Stimulated activated CD8-positive, alpha-beta memory T cell treated with anti-CD3 and anti-CD28 coated beads, Interleukin-7, amount 100 ng/mL, for 48 hours (primary cell): Measurements from ENCODE around the gene SPATA21.
A peak's percentile ranks its signal among the peaks of the same experiment; 100 is the strongest.

Experiments used
- DNase-seq, 2 donors: peaks; one replicate each; pipeline ENCODE4 v3.0.0-alpha.2; 2020; ENCODE audit warnings: low read depth in 1 of 2; ENCODE audit errors: extremely low read depth in 1 of 2

SPATA21 gene

GRCh38 chr1:16451841-16452528 is 14.8 kb upstream of the SPATA21 start:
- no peak for DNase-seq

- no peak for DNase-seq
These were observed 13.7 kb upstream of the SPATA21 start for GRCh38 chr1:16450863-16451481.

- DNase-seq, result no peak
These were observed 12.4 kb upstream of the SPATA21 start for GRCh38 chr1:16449666-16450065.

- no peak for DNase-seq
These were observed 11.8 kb upstream of the SPATA21 start for GRCh38 chr1:16449065-16449464.

- DNase-seq, result no peak
These were observed 10.4 kb upstream of the SPATA21 start for GRCh38 chr1:16447641-16448040.

- no peak for DNase-seq
These were observed 8.9 kb upstream of the SPATA21 start for GRCh38 chr1:16446116-16446515.

GRCh38 chr1:16445052-16445451 is 7.8 kb upstream of the SPATA21 start:
- no peak for DNase-seq

GRCh38 chr1:16443975-16444770 is 6.9 kb upstream of the SPATA21 start:
- no peak for DNase-seq

- DNase-seq, result no peak
These were observed 5.7 kb upstream of the SPATA21 start for GRCh38 chr1:16442941-16443340.

GRCh38 chr1:16442265-16442664 is 5.0 kb upstream of the SPATA21 start:
- no peak for DNase-seq

GRCh38 chr1:16441282-16441665 is 4.0 kb upstream of the SPATA21 start:
- no peak for DNase-seq

GRCh38 chr1:16440470-16441281 is 3.5 kb upstream of the SPATA21 start, which contains the start of gene NECAP2:
Gene NECAP2, plus strand, starts transcription at chr1:16440724. Its CDS starts 38 bp downstream, at chr1:16440762.
- peak; percentile 89 to 92 for DNase-seq

- DNase-seq, result no peak
These were observed 2.9 kb upstream of the SPATA21 start for GRCh38 chr1:16440131-16440469.

- no peak for DNase-seq
These were observed 1.7 kb upstream of the SPATA21 start for GRCh38 chr1:16438924-16439323.

- DNase-seq, result no peak
These were observed 1.3 kb upstream of the SPATA21 start for GRCh38 chr1:16438516-16438915.

- no peak for DNase-seq
These were observed 2.7 kb downstream of the SPATA21 start for GRCh38 chr1:16434501-16434900.

GRCh38 chr1:16434007-16434406 is 3.2 kb downstream of the SPATA21 start:
- DNase-seq, result no peak

- no peak for DNase-seq
These were observed 4.2 kb downstream of the SPATA21 start for GRCh38 chr1:16433030-16433429.

GRCh38 chr1:16430606-16431005 is 6.6 kb downstream of the SPATA21 start:
- DNase-seq, result no peak

- no peak for DNase-seq
These were observed 11.8 kb downstream of the SPATA21 start for GRCh38 chr1:16425125-16426025.
